CMK (cell line): ENCODE measurements around the gene KRT13.
A peak's percentile ranks its signal among the peaks of the same experiment; 100 is the strongest.

Experiments
- DNase-seq: peaks from one replicate; pipeline ENCODE4 v3.0.0-alpha.2; 2010; ENCODE audit warnings: low read depth

The KRT13 gene

GRCh38 chr17:41519501-41520224, 14.3 kb upstream of the KRT13 start:
- no peak for DNase-seq

- no peak for DNase-seq
Observed at GRCh38 chr17:41518789-41519449, 13.5 kb upstream of the KRT13 start, which contains the start of gene KRT15. Gene KRT15, minus strand, starts transcription at chr17:41518890. Its CDS starts 63 bp downstream, at chr17:41518827.

DNA sequence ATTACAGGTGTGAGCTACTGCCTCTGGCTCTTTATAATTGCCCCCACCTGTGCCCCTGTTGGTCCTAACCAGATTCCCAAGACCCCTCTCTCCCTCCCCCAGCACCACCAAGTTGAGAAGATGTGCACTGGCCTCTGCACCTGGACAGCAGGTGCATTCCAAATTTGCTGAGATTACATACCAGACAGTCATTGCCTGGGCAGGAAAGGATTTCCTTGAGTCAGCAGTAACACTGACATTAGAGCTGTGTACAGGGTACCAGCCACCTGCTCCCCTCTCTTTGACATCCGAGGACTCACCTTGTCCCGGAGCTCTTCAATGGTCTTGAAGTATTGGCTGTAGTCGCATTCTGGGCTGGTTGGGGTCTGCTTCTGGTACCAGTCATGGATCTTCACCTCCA, 12.6 kb upstream of the KRT13 start:
- no peak for DNase-seq

GRCh38 chr17:41516830-41517283, 11.4 kb upstream of the KRT13 start:
- DNase-seq = no peak

- DNase-seq = no peak
Observed at GRCh38 chr17:41516147-41516829, 10.9 kb upstream of the KRT13 start.

DNA sequence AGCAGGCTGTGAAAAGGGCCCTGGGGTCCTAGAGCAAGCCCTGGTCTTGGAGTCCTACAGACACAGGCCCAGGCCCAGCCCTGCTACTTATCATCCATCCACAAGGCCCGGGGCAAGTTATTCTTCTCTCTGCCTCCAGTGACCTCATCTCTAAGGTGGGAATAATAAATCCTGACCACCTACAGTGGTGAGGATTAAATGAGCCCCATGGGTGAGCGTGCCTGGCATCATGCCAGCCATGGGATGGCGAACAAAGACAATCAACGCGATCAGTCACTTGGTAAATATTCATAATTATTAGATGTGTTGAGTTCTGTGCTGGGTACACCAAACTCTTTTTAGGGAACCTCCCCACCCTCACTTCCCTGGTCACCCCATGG, 7.7 kb upstream of the KRT13 start:
- DNase-seq = no peak

DNA sequence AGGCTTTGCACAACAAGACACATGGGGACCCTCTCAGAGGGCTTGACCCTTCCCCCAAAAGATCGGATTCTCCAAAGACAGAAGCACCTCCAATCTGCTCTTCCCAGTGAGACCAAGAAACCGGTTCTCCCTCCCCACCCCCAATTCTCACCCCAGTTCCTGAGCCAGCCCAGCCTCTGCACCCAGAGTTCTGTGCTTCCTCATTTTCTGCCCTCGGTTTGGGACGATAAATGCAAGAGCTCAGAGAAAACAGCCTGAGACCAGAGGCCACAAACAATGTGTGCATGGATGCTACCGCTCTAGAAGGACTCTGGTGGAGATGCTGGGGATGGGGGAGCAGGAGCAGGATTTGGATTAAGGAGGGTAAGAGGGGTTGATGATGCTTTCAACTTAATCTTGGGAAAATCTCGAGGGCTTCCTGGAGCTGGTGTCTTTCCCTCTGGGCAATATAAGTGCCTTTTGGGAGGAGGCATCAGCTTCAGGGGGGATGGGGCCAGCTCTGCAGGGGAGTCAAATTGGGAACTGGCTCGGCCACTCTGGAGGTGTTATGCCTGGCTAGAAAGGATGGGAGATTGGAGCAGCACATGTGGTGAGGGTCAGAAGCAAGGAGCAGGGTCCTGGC, 7.2 kb upstream of the KRT13 start:
- DNase-seq = no peak

- DNase-seq = no peak
Observed at GRCh38 chr17:41511716-41512115, 6.3 kb upstream of the KRT13 start.

DNA sequence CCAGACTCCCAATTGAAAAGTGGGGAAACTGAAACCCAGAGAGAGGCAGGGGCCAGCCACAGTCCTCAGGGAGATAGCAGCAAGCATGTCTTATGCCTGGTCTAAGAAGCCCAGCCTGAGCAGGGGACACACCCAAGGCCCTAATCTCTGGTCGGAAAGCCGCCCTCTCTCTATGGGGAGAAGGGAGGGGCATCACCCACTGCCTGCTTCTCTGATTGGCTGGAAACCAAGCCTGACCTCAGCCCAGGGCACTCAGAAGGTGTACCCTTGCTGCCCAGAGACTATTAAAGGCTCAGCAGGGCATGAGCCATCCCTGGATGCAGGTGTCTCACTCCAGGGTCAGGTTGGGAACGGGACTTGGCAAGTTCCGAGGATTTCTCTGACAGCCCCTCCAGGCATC, 5.7 kb upstream of the KRT13 start:
- no peak for DNase-seq

GRCh38 chr17:41510251-41511065, 5.0 kb upstream of the KRT13 start:
- no peak for DNase-seq

DNA sequence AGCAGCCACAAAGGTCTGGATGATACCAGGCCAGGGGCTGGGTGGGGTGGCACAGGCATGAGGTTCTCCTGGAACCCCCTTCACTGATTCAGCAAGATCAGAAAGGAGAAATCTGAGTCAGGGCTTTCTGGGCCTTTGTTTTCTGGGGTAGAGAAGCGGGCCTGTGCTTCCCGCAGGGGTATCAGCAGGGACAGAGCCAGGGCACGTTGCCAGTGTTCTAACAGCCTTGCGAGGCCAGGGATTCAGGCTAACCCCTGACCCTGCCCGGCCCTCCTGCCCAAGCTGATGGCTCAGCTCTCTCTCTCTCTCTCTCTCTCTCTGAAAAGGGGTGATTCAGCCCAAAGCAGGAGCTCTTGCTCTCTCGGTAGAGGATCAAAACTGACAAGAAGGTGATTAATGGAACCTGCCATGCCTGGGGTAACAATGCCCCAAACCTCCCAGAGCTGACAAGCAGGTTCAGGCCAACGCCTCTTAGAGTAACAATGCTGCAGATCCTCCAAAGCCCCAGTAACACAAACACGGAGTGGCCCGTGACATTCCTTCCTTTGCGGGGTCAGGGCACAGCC, 2.0 kb upstream of the KRT13 start:
- no peak for DNase-seq

GRCh38 chr17:41505809-41506767, 676 bp upstream of the KRT13 start:
- no peak for DNase-seq

- DNase-seq = no peak
Observed at GRCh38 chr17:41504246-41504977, 1.0 kb downstream of the KRT13 start.

- DNase-seq = no peak
Observed at GRCh38 chr17:41503202-41503601, 2.2 kb downstream of the KRT13 start.

- no peak for DNase-seq
Observed at GRCh38 chr17:41500131-41500911, 5.1 kb downstream of the KRT13 start.

- no peak for DNase-seq
Observed at GRCh38 chr17:41499714-41500113, 5.7 kb downstream of the KRT13 start.

GRCh38 chr17:41498276-41498675, 7.1 kb downstream of the KRT13 start:
- DNase-seq = no peak

DNA sequence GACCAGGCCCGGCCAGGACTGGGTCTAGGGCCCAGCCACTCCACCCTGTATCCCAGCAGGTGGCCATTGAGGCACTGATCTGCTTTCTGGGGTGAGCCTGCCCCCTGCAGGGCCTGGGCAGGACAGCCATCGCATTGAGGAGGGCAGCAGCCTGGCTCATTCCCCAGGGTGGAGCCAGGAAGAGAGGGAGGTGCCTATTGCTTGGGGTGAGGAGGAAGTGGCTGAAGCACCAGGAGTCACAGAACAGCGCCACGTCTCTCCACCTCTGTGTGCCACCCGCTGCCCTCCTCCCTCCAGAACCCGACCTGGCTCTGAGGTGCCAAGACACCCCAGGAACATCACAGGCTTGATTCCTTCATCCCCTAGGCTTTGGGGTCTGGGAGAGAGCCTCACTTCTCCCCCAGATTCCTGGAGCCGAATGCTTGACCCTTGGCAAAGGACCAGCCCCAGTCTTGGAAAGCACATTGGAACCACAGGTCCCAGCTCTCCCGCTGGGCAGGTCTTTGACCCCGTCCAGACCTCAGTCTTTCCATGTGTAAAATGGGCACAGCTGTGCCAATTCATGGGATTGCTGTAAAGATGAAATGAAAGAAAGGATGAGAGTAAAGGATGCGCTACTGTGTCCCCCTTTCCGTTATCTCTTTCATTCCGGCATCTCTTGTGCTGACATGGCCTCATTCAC, 8.5 kb downstream of the KRT13 start:
- DNase-seq = peak; percentile 44
